Hepatocyte (in vitro differentiated cells): ENCODE measurements around the gene MRPL44.

Experiments
- CTCF ChIP-seq: fragments of 200-600 bp; sonication (generic); IDR thresholded peaks from 2 replicates; pipeline ENCODE4 v1.5.1; 2016; ENCODE audit warnings: antibody characterized with exemption, mild to moderate bottlenecking; ENCODE audit not compliant: poor library complexity
- EZH2 ChIP-seq: fragments of 200-600 bp; sonication (generic); IDR thresholded peaks from 2 replicates; pipeline ENCODE4 v1.6.1; 2016; ENCODE audit warnings: antibody characterized with exemption, mild to moderate bottlenecking, borderline replicate concordance
- EZH2phosphoT487 ChIP-seq: fragments of 200-600 bp; sonication (generic); IDR thresholded peaks from one replicate; pipeline ENCODE4 v1.6.1; 2018; ENCODE audit warnings: antibody characterized with exemption, mild to moderate bottlenecking, low read depth, moderate library complexity; ENCODE audit not compliant: unreplicated experiment, severe bottlenecking

- no peak for TF ChIP-seq CTCF
- no peak for TF ChIP-seq EZH2
- no peak for TF ChIP-seq EZH2phosphoT487
Observed at GRCh38 chr2:223999862-224000261, 42.6 kb downstream of the MRPL44 start.
